ENCODE data around the gene MACROD1.

The MACROD1 gene

GRCh38 chr11:64100782-64101353 lies 65.0 kb downstream of the MACROD1 start:
- intact Hi-C loops (cut with DNase I; ENCODE audit: low total_unique reads) = no loop called here
- no peak for TF ChIP-seq CTCF (IDR thresholded peaks at IDR 0.05)
- H3K4me1 ChIP-seq = no peaks in the 10 kb centered on the region

GRCh38 chr11:64100360-64100759 lies 65.6 kb downstream of the MACROD1 start:
- Histone ChIP-seq H3K4me1 (no peaks in the 10 kb centered on the region), H3K4me3 (no peak overlapping the region), H3K36me3 (no peaks in the 10 kb centered on the region), H3K27ac (no peak overlapping the region), H3K9me3 (no peaks in the 10 kb centered on the region), H3K27me3 (no peaks in the 10 kb centered on the region)
- no peak for TF ChIP-seq CTCF (IDR thresholded peaks at IDR 0.05)
- intact Hi-C loops (cut with DNase I; ENCODE audit: low total_unique reads) = no loop called here
- no peak for DNase-seq

More at GRCh38 chr11:64100782-64101353, 65.0 kb downstream of the MACROD1 start:
- Histone ChIP-seq H3K4me3 (no peak overlapping the region), H3K27ac (no peak overlapping the region), H3K9me3 (no peaks in the 10 kb centered on the region), H3K27me3 (no peaks in the 10 kb centered on the region), H3K36me3 (no peaks in the 10 kb centered on the region)
- DNase-seq = no peak

- H3K27ac ChIP-seq = no peak overlapping the region
- no peak overlapping the region for H3K4me3 ChIP-seq
- H3K27me3 ChIP-seq = no peaks in the 10 kb centered on the region
- no peaks in the 10 kb centered on the region for H3K4me1 ChIP-seq
- intact Hi-C loops (cut with DNase I; ENCODE audit: low total_unique reads) = no loop called here
- no peak for DNase-seq
- H3K36me3 ChIP-seq = no peaks in the 10 kb centered on the region
- no peak for TF ChIP-seq CTCF (IDR thresholded peaks at IDR 0.05)
- H3K9me3 ChIP-seq = no peaks in the 10 kb centered on the region
Measured at GRCh38 chr11:64099436-64099835, 66.5 kb downstream of the MACROD1 start.

GRCh38 chr11:64098318-64098831 lies 67.5 kb downstream of the MACROD1 start:
- no peak for TF ChIP-seq CTCF (IDR thresholded peaks at IDR 0.05)
- Histone ChIP-seq H3K27ac (no peak overlapping the region), H3K4me1 (no peaks in the 10 kb centered on the region), H3K9me3 (no peaks in the 10 kb centered on the region), H3K27me3 (no peaks in the 10 kb centered on the region), H3K4me3 (no peak overlapping the region), H3K36me3 (no peaks in the 10 kb centered on the region)
- no peak for DNase-seq
- intact Hi-C loops (cut with DNase I; ENCODE audit: low total_unique reads) = no loop called here

GRCh38 chr11:64097468-64098317 lies 68.2 kb downstream of the MACROD1 start:
- H3K4me3 ChIP-seq = no peak overlapping the region
- H3K9me3 ChIP-seq = no peaks in the 10 kb centered on the region
- no peaks in the 10 kb centered on the region for H3K27me3 ChIP-seq
- no peak for DNase-seq
- H3K27ac ChIP-seq = no peak overlapping the region
- TF ChIP-seq CTCF (IDR thresholded peaks at IDR 0.05) = no peak
- H3K4me1 ChIP-seq = no peaks in the 10 kb centered on the region
- intact Hi-C loops (cut with DNase I; ENCODE audit: low total_unique reads) = no loop called here
- no peaks in the 10 kb centered on the region for H3K36me3 ChIP-seq

Data from tibial artery (tissue), 4 donors.